GM12801 (cell line): ENCODE results near the gene LIX1L.

Experiments used
- CTCF ChIP-seq: IDR thresholded peaks from one replicate; pipeline ENCODE4 v1.5.1; 2011; ENCODE audit warnings: control low read depth; ENCODE audit not compliant: insufficient read length; ENCODE audit errors: extremely low read depth

The LIX1L gene

DNA sequence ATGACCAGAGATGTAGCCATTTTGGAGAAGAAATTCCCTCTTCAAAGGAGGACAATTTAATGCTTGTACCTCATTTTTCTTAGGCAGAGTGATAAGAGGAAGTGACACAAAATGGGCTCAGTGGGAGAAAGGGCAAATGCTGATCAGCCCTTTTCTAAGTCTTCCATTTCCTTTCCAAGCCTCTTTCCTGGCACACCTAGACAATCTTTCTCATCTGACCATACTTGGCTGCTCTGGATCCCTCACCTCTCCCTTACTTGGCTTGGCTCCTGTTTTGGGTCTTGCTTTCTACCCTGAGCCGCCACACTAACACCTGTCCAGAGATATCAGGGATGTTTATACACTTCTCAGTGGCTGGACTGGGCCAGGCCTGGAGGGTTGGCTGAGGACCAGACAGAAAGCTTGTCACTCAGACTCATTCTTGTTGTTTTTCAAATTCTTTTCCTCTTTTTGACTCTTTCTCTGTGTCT lies 25.4 kb upstream of the LIX1L start:
- no peak for TF ChIP-seq CTCF

GRCh38 chr1:145982010-145982723 lies 24.4 kb upstream of the LIX1L start:
- no peak for TF ChIP-seq CTCF

DNA sequence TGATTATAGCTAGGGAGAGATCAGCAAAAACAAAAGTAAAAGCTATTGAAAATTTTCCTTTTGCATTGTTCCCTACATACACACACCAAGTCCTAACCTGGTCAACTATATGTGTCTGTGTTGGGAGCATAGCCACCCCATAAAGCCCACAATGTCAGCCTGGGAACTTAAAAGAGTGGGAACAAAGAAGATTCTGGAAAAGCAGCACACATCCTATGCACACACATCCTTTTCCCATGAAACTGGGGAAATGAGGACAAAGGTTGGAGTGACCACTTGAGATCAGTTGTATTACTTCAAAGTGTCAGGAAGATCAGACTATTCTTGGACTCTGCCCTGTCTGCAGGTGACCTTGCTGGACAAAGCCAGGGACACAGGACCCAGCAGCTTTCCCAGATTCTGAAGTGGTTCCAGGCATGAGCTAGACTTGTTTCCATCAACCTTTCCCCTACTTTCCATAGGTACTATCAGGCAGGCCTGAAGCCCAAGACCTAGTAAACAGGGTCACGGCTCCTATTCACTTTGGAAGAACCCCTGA lies 22.7 kb upstream of the LIX1L start:
- no peak for TF ChIP-seq CTCF

DNA sequence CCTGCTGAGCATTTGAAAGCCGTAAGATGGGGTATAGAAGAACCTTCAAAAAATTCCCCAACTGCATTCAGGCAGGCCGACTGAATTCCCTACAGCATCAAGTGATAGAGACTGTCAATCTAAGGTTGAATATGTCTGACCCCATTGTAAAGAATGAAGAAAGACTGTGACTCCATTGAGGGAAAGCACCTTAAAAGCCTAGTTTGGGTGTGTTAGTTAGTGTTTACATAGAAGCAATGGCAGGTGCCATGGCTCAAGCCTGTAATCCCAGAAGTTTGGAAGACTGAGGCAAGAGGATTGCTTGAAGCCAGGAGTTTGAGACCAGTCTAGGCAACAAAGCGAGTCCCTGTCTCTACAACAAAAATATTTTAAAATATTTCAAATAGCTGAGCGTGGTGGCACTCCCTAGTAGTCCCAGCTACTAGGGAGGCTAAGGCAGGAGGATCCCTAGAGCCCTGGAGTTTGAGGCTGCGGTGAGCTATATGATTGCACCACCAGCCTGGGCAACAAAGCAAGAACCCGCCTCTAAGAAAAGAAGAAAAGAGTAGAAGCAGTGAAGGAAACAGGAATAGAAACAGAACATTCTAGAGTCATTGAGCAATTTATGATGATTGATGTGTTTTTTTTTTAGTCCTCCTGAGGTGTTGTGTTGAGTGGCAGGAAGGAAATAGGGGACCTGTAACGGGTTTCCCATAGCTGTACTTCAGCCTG lies 22.1 kb upstream of the LIX1L start:
- no peak for TF ChIP-seq CTCF

GRCh38 chr1:145978854-145979745 lies 21.3 kb upstream of the LIX1L start:
- TF ChIP-seq CTCF: no peak

- no peak for TF ChIP-seq CTCF
These were observed 20.6 kb upstream of the LIX1L start for GRCh38 chr1:145978471-145978853.
